Astrocyte (in vitro differentiated cells and primary cell): ENCODE results near the gene FAP.

Experiments
- EZH2 ChIP-seq: IDR thresholded peaks from 2 replicates; pipeline ENCODE4 v1.6.1; 2012; ENCODE audit warnings: mild to moderate bottlenecking, low read length, inconsistent platforms; ENCODE audit not compliant: insufficient read depth
- TF ChIP-seq, protein P1 (sequence below): IDR thresholded peaks from 2 replicates; pipeline ENCODE4 v1.5.1; 2011; ENCODE audit warnings: low read depth, mild to moderate bottlenecking, inconsistent platforms, low read length, moderate library complexity; ENCODE audit not compliant: insufficient read depth

DNA sequence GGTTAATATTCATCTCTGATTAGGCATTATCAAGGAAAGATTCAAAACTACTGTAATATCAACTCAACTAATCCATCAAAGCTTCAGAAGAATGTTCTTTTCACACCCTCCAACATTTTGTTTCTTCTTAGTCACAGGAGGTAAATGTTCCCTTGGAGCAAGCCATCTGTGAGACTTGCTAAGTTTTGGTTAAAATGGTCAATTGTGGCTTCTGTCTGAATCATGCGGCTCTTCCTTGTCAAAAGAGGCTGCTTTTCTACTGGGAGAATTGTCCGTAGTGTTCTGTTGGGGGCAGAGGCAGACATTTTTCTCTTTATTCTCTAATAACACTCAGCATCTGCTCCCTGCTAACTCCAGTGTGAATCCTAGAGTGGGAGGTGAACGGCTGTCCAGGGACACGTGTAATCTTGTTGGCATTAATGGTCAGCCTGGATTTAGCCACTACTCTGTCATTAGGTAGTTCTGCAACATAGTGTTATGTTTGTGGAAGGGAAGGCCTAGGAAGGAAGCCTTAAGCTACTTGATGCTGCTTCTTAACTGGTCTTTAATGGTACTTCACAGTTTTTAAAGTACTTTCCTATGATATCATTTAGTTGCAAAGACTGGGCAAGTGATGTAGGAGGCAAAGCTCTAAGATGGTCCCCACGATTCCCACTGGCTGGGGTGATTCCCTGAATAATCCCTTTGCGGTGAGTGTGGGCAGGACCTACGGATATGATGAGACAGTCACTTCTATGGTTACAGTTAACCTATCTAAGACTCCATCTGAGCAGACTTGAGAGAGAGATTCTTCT lies 22.6 kb upstream of the FAP start:
- TF ChIP-seq, protein P1, sequence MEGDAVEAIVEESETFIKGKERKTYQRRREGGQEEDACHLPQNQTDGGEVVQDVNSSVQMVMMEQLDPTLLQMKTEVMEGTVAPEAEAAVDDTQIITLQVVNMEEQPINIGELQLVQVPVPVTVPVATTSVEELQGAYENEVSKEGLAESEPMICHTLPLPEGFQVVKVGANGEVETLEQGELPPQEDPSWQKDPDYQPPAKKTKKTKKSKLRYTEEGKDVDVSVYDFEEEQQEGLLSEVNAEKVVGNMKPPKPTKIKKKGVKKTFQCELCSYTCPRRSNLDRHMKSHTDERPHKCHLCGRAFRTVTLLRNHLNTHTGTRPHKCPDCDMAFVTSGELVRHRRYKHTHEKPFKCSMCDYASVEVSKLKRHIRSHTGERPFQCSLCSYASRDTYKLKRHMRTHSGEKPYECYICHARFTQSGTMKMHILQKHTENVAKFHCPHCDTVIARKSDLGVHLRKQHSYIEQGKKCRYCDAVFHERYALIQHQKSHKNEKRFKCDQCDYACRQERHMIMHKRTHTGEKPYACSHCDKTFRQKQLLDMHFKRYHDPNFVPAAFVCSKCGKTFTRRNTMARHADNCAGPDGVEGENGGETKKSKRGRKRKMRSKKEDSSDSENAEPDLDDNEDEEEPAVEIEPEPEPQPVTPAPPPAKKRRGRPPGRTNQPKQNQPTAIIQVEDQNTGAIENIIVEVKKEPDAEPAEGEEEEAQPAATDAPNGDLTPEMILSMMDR = no peak
- no peak for TF ChIP-seq EZH2
